ENCODE results near the gene NCBP3.
"Not testable (repeated sequence)": the region's sequence is repeated elsewhere in the genome, so short reads cannot be mapped to it uniquely, and the experiment has no call there.

The NCBP3 gene

GRCh38 chr17:3880983-3881382, 34.9 kb upstream of the NCBP3 start:
- DNase-seq = no peak

DNA sequence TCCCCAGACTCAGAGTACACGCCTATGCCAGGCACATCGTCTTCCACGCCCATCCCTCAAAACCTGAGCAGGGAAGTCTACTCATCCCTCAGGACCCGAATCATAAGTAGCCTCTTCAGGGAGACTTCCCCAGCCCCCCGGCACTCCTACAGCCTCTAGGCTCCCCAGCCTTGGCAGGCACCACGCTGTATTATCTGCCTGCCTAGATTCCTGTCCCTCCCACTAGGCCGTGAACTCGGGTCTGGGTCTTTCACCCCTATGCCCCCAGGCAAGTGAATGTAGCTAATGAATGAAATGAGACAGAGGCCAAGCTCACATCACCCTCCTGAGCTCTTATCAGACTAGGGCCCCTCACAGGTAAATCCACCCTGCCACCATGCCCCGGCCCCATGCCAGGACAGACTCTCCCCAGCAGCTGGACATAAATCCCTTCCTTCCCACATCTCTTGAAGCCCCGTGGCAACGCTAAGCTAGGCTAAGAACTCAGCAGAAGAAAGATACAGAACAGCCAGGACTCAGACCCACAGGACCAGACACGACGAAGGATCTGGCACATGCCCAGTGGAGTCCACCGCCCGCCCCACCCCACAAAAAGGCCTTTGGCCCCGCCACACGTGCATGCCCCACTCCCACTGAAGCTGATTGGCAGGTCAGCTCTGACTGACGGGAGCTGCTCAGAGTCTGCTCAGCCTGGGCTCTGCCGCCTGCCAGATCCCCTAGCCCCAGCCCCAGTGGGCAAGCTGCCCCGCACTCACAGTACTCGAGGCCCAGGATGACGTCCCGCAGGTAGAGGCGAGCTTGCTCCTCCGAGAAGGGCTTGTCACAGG, 33.8 kb upstream of the NCBP3 start:
- no peak for DNase-seq

DNA sequence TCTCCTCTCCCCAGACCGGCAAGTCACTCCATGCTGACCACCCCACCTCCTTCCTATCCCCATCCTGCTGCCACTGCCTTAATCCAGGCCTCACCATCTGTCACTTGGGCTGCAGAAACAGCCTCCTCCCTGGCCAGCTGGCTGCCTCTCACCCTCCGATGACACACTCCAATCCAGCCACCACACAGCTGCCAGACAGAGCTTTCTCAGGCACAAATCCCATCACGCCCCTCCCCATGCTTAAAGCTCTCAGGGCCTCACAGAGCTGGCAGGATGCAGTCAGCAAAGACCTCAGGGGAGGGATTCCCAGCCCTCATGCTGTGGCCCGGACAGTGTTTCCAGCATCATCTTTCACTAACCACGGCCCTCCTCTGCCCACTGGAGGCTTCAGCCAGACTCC, 33.1 kb upstream of the NCBP3 start:
- peak in 1 of 2 experiments; percentile 11 for DNase-seq

- DNase-seq = no peak
These were observed 31.2 kb upstream of the NCBP3 start for GRCh38 chr17:3877220-3877619.

GRCh38 chr17:3875317-3875716, 29.3 kb upstream of the NCBP3 start:
- DNase-seq = no peak

DNA sequence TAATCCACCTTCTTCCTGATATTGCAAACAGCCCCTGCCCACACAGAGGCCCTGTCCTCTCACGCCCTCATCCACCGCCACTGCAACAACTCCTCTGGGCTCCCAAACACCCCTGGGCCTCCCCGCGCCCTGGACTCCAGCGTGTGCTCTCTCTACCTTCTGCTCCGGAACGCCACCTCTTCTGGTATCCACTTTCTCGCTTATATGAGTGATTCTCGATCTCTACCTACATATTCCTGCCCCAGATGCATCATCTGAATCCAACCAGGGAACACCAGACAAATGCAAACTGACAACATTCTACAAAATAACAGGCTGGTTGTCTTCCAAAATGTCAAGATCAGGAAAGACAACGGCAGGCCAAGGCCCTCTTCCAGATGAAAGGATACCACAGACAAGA, 27.8 kb upstream of the NCBP3 start:
- DNase-seq = no peak

DNA sequence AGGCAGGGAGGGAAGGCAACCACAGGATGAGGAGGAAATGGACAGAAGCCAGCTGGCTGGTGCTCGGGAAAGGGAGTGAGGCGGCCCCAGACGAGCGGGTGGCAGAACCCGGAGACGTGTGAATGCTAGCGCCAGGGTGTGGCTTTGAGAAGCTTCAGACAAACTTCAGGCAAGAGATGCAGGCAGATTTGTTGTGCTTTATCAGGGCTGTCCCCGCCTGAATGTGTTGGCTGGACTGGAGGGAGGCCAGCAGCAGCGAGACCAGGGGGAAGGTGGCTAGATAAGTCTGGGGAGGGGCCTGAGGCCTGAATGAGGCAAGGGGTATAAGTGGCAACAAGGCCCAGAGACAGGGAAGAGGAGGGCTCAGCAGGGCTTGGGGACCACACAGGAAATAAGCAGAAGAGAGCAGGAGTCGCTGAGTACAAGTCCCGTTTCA, 24.8 kb upstream of the NCBP3 start:
- DNase-seq = no peak

DNA sequence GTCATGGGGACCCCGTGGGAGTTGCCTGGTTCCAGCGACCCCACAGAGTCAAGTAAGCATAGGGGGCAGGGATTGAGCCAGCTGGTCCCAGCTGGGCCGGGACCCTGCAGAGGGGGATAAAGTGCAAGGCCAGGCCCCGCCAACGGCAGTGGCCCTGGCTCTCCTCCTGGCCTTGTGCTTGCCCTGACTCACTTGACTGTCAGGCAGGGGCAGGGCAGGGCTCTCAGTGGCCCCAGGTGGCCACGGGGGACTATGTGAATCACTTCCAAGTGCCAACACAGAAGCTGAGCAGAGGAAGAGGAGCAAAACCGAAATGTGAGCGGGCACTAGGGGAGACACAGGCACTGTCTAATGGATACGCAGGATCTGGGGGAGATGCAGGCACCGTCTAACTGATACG, 21.6 kb upstream of the NCBP3 start:
- DNase-seq = no peak

DNA sequence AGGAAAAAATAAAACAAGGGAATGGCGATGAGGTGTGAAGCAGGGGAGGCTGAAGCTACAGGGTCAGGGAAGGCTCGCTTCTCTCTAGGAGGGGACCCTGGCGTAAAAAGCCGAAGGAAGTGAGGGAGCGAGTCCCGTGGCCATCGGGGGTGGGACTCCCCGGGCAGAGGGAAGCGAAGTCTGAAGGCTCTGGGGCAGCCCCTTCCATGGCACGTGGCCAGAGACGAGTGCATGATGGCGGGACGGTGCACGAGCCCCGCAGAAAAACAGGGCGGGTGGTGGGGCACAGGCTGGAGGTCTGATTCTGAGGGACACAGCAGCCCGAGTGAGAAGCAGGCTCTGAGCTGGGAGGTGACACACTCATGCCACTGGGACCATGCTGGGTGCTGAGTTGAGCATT, 21.1 kb upstream of the NCBP3 start:
- DNase-seq = no peak

DNA sequence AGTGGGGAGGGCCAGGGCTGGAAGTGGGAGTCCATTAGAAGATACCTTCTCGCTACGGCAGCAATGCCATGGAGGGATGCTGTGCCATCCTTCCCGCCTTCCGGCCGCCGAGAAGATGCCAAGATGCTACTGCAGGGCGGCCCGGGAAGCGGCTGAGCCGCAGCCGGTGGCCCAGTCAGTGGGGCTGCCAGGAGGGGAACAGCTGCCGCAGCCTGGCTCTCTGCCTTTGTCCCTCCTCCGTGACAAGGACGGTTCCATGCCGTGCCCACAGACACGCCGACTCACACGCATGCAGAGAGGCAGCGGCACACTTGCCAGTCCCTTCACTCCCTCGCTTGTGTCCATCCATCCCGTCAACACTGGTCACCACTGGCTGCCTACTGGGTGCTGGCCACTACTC, 20.2 kb upstream of the NCBP3 start:
- no peak for DNase-seq

DNA sequence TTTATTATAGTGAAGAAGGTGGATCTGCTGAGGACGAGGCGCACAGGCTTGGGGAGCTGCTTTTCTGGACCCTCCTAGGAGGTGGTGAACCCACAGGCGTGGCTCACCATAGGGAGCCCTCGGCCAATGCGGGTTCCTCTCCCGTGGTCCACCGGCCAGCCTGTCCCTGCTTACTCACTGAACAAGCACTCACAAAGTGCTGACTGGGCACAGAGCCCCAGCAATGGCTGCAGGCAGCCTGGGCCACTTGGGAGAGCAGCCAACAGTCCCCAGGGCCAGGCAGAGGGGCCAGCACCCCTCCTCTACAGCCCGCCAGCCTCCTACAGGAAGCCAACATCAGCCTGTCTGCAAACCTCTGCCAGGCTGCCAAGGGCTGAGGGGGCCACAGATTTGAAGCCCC, 19.1 kb upstream of the NCBP3 start:
- no peak for DNase-seq

DNA sequence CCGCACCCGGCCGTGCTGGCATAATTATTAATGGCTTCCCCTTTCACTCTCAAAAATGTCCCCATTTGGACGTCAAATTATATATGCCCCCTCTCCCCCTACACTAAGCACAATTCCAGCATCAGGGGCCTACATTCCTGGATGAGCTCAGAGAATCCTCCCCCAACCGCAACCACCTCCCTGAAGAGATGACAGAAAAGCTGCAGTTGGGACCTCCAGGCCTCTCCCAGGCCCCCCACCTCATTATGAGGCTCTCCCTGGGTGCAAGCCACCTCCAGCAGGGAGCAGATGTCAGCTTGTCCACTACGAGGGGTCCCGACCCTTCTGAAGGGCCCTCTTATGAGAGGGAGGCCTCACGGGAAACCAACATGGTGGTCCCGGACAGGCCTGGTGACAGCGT, 18.5 kb upstream of the NCBP3 start:
- DNase-seq = no peak

- DNase-seq = no peak
These were observed 16.0 kb upstream of the NCBP3 start for GRCh38 chr17:3861761-3862681.

GRCh38 chr17:3860939-3861700, 15.1 kb upstream of the NCBP3 start:
- DNase-seq = no peak

GRCh38 chr17:3859940-3860339, 13.9 kb upstream of the NCBP3 start:
- DNase-seq = no peak

DNA sequence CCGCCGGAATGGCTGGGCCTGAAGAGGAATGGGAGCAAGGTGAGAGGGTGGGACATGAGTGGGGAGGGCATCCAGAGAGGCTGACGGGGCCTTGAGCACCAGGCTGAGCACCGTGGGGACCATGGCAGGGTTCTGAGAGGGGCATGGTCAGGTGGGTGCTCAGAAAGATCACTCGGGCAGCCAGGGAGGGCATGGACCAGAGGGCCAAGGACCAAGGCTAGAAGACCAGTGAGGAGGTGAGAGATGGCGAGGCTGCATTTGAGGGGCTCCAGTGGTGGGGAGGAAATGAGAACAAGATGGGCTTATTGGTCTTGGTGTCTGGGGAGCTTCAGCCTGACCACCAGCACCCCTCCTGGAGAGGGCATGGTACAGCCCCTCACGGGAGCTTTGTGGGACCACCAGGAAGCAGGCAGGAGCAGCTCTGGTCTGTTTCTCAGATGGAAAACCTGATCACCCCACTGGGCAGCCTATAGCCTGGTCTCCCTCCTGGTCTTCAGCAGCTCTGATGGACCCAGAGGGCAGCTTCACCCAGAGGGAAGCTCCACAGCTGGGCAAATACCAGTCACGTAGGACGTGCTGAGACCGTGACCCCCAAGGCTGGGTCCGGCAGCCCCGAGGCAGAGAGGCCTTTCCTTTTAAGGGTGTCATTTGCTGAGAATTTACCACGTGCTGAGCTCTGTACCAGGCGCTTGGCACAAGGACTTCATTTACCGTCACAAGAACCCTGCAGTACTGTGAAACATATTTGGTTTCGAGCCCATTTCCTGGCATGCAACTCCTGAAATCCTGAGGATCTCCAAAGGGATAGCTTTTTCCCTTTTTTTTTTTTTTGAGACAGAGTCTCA, 11.4 kb upstream of the NCBP3 start:
- DNase-seq = no peak

- DNase-seq = not testable (repeated sequence)
These were observed 8.2 kb upstream of the NCBP3 start for GRCh38 chr17:3854204-3854603.

DNA sequence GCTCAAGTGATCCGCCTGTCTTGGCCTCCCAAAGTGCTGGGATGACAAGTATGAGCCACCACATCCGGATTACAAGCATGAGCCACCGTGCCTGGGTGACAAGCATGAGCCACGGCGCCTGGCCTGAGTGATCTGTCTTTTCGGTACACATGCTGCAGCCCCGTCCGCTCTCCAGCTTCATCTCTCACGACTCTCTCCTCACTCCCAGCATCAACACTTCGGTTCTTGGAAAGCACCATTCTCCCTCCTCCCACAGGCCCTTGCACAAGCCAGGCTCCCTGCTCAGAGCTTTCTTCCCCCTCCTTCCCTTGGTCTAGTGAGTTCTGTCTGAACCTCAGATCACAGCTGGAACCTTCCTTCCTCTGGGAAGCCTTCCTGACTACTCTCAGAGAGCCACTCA, 6.5 kb upstream of the NCBP3 start:
- no peak for DNase-seq

DNA sequence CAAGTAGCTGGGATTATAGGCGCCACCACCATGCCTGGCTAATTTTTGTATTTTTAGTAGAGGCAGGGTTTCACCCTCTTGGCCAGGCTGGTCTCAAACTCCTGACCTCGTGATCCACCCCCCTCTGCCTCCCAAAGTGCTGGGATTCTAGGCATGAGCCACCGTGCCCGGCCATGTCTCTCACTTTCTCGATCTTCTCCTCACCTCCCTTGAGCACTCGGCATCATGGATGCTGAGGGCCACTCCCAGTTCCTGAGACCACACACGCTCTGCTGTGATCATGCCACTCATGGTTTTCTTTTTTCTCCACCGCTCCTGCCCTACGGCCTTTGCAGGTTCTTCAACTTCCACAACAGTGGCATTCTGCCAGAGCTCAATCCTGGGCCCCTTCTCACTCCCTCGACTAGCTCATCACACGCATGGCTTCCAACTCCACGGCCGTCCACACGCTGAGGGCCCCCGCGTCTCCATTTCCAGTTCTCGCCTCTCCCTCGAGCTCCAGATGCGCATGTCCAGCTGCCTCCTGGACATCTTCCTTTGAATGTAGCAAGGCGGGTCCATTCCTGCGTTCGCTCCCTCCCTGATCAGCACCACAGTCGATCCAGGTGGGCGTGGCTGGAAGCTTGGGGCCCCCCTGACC, 5.5 kb upstream of the NCBP3 start:
- no peak for DNase-seq

GRCh38 chr17:3848229-3848835, 2.3 kb upstream of the NCBP3 start:
- no peak for DNase-seq

GRCh38 chr17:3847165-3847670, 1.2 kb upstream of the NCBP3 start:
- no peak for DNase-seq

Measured in NCI-H187 (cell line).